BLaER1 treated with 17β-estradiol and CSF1 and Interleukin-3, amounts not matched to agents 10 nM and 100 nM (cell line): ENCODE measurements around the gene TOMM34.
A peak's percentile ranks its signal among the peaks of the same experiment; 100 is the strongest.

Source experiments
- H3K27ac ChIP-seq, 11 experiments: shearing (Covaris generic); formaldehyde crosslinking; 2 replicates each; pipeline ENCODE4 v1.8.1; 2022
- H3K27me3 ChIP-seq, 11 experiments: shearing (Covaris generic); formaldehyde crosslinking; 2 replicates each; pipeline ENCODE4 v1.8.1; 2022
- H3K36me3 ChIP-seq, 11 experiments: shearing (Covaris generic); formaldehyde crosslinking; 2 replicates each; pipeline ENCODE4 v1.8.1; 2022
- H3K4me1 ChIP-seq, 10 experiments: shearing (Covaris generic); formaldehyde crosslinking; 2 replicates each; pipeline ENCODE4 v1.8.1; 2022
- H3K4me2 ChIP-seq, 11 experiments: shearing (Covaris generic); formaldehyde crosslinking; 2 replicates each; pipeline ENCODE4 v1.8.1; 2022
- H3K4me3 ChIP-seq, 10 experiments: shearing (Covaris generic); formaldehyde crosslinking; 2 replicates each; pipeline ENCODE4 v1.8.1; 2022
- H3K9ac ChIP-seq, 11 experiments: shearing (Covaris generic); formaldehyde crosslinking; 2 replicates each; pipeline ENCODE4 v1.8.1; 2022
- H3K9me3 ChIP-seq, 11 experiments: shearing (Covaris generic); formaldehyde crosslinking; replicated peaks in 1 of 11; 2 replicates each; pipeline ENCODE4 v1.8.1; 2022
- H4K20me1 ChIP-seq, 11 experiments: shearing (Covaris generic); formaldehyde crosslinking; 2 replicates each; pipeline ENCODE4 v1.8.1; 2022
- Cebpa-rat ChIP-seq, 11 experiments: shearing (Covaris generic); IDR thresholded peaks; 2 replicates each; pipeline ENCODE4 v1.8.1; 2022

Gene TOMM34

GRCh38 chr20:44930517-44931168 is 29.6 kb downstream of the TOMM34 start:
- Histone ChIP-seq H3K27ac (no peak overlapping the region), H4K20me1 (no peaks in the 10 kb centered on the region), H3K36me3 (peaks cover 49 to 95% (median 71%) of the 10 kb centered on the region in 11 experiments), H3K4me1 (no peaks in the 10 kb centered on the region), H3K27me3 (no peaks in the 10 kb centered on the region), H3K9me3 (peaks cover 0 to 8% (median 0%) of the 10 kb centered on the region in 11 experiments; a peak in 3 of 22 replicates), H3K4me3 (no peak overlapping the region), H3K4me2 (no peak overlapping the region), H3K9ac (no peak overlapping the region)
- no peak for TF ChIP-seq Cebpa-rat (IDR thresholded peaks at IDR 0.05)

GRCh38 chr20:44928595-44928994 is 31.6 kb downstream of the TOMM34 start:
- Histone ChIP-seq H4K20me1 (0 out of 22 replicates have a peak, but pooled peaks cover 0 to 4% (median 0%) of the 10 kb centered on the region in 11 experiments), H3K4me1 (no peaks in the 10 kb centered on the region), H3K27me3 (no peaks in the 10 kb centered on the region), H3K9ac (no peak overlapping the region), H3K36me3 (peaks cover 44 to 94% (median 69%) of the 10 kb centered on the region in 11 experiments), H3K9me3 (peaks cover 0 to 8% (median 0%) of the 10 kb centered on the region in 11 experiments; a peak in 3 of 22 replicates), H3K4me3 (no peak overlapping the region), H3K4me2 (no peak overlapping the region), H3K27ac (no peak overlapping the region)
- no peak for TF ChIP-seq Cebpa-rat (IDR thresholded peaks at IDR 0.05)

GRCh38 chr20:44924541-44924940 is 35.7 kb downstream of the TOMM34 start:
- Histone ChIP-seq H3K27ac (no peak overlapping the region), H3K9me3 (no peaks in the 10 kb centered on the region), H3K4me3 (no peak overlapping the region), H3K4me1 (no peaks in the 10 kb centered on the region), H3K27me3 (no peaks in the 10 kb centered on the region), H3K36me3 (peaks cover 39 to 81% (median 62%) of the 10 kb centered on the region in 11 experiments), H3K4me2 (no peak overlapping the region), H3K9ac (no peak overlapping the region), H4K20me1 (0 out of 22 replicates have a peak, but pooled peaks cover 0 to 10% (median 0%) of the 10 kb centered on the region in 11 experiments)
- TF ChIP-seq Cebpa-rat (IDR thresholded peaks at IDR 0.05) = no peak

GRCh38 chr20:44921447-44921846 is 38.8 kb downstream of the TOMM34 start:
- H3K27ac ChIP-seq = no peak overlapping the region
- H3K27me3 ChIP-seq = no peaks in the 10 kb centered on the region
- peaks cover 0 to 22% (median 0%) of the 10 kb centered on the region in 11 experiments; a peak in 3 of 22 replicates for H4K20me1 ChIP-seq
- H3K4me2 ChIP-seq = no peak overlapping the region
- no peak overlapping the region for H3K9ac ChIP-seq
- H3K36me3 ChIP-seq = peaks cover 59 to 94% (median 81%) of the 10 kb centered on the region in 11 experiments
- no peaks in the 10 kb centered on the region for H3K4me1 ChIP-seq
- no peaks in the 10 kb centered on the region for H3K9me3 ChIP-seq
- no peak for TF ChIP-seq Cebpa-rat (IDR thresholded peaks at IDR 0.05)
- no peak overlapping the region for H3K4me3 ChIP-seq

GRCh38 chr20:44918761-44919160 is 41.4 kb downstream of the TOMM34 start:
- no peaks in the 10 kb centered on the region for H3K27me3 ChIP-seq
- no peak overlapping the region for H3K4me3 ChIP-seq
- no peak overlapping the region for H3K27ac ChIP-seq
- H3K9me3 ChIP-seq = no peaks in the 10 kb centered on the region
- no peak overlapping the region for H3K4me2 ChIP-seq
- peaks cover 0 to 8% (median 0%) of the 10 kb centered on the region in 10 experiments; a peak in 3 of 20 replicates for H3K4me1 ChIP-seq
- peaks cover 0 to 31% (median 0%) of the 10 kb centered on the region in 11 experiments; a peak in 5 of 22 replicates for H4K20me1 ChIP-seq
- no peak overlapping the region for H3K9ac ChIP-seq
- no peak for TF ChIP-seq Cebpa-rat (IDR thresholded peaks at IDR 0.05)
- peaks cover 59 to 95% (median 77%) of the 10 kb centered on the region in 11 experiments for H3K36me3 ChIP-seq

GRCh38 chr20:44918342-44918741 is 41.9 kb downstream of the TOMM34 start:
- no peak overlapping the region for H3K27ac ChIP-seq
- no peak for TF ChIP-seq Cebpa-rat (IDR thresholded peaks at IDR 0.05)
- no peak overlapping the region for H3K9ac ChIP-seq
- H3K4me3 ChIP-seq = no peak overlapping the region
- H3K36me3 ChIP-seq = peaks cover 57 to 95% (median 77%) of the 10 kb centered on the region in 11 experiments
- peaks cover 0 to 8% (median 0%) of the 10 kb centered on the region in 10 experiments; a peak in 3 of 20 replicates for H3K4me1 ChIP-seq
- no peaks in the 10 kb centered on the region for H3K27me3 ChIP-seq
- peaks cover 0 to 27% (median 0%) of the 10 kb centered on the region in 11 experiments; a peak in 5 of 22 replicates for H4K20me1 ChIP-seq
- H3K4me2 ChIP-seq = no peak overlapping the region
- H3K9me3 ChIP-seq = no peaks in the 10 kb centered on the region

GRCh38 chr20:44917399-44917798 is 42.8 kb downstream of the TOMM34 start:
- no peak overlapping the region for H3K27ac ChIP-seq
- no peaks in the 10 kb centered on the region for H3K27me3 ChIP-seq
- H3K9me3 ChIP-seq = no peaks in the 10 kb centered on the region
- no peak overlapping the region for H3K4me2 ChIP-seq
- H4K20me1 ChIP-seq = peaks cover 0 to 23% (median 0%) of the 10 kb centered on the region in 11 experiments; a peak in 6 of 22 replicates
- H3K4me1 ChIP-seq = peaks cover 0 to 8% (median 0%) of the 10 kb centered on the region in 10 experiments; a peak in 3 of 20 replicates
- no peak overlapping the region for H3K4me3 ChIP-seq
- no peak for TF ChIP-seq Cebpa-rat (IDR thresholded peaks at IDR 0.05)
- peaks cover 58 to 95% (median 77%) of the 10 kb centered on the region in 11 experiments for H3K36me3 ChIP-seq
- no peak overlapping the region for H3K9ac ChIP-seq

GRCh38 chr20:44916586-44916985 is 43.6 kb downstream of the TOMM34 start:
- no peaks in the 10 kb centered on the region for H3K27me3 ChIP-seq
- no peak for TF ChIP-seq Cebpa-rat (IDR thresholded peaks at IDR 0.05)
- H3K4me1 ChIP-seq = peaks cover 0 to 11% (median 2%) of the 10 kb centered on the region in 10 experiments; a peak in 11 of 20 replicates
- H3K36me3 ChIP-seq = peaks cover 53 to 93% (median 73%) of the 10 kb centered on the region in 11 experiments
- H3K9ac ChIP-seq = no peak overlapping the region
- no peak overlapping the region for H3K27ac ChIP-seq
- peaks cover 0 to 23% (median 0%) of the 10 kb centered on the region in 11 experiments; a peak in 8 of 22 replicates for H4K20me1 ChIP-seq
- no peaks in the 10 kb centered on the region for H3K9me3 ChIP-seq
- H3K4me2 ChIP-seq = no peak overlapping the region
- H3K4me3 ChIP-seq = no peak overlapping the region

- no peaks in the 10 kb centered on the region for H3K27me3 ChIP-seq
- peaks cover 0 to 23% (median 0%) of the 10 kb centered on the region in 11 experiments; a peak in 8 of 22 replicates for H4K20me1 ChIP-seq
- no peak overlapping the region for H3K27ac ChIP-seq
- peaks cover 11 to 25% (median 17%) of the 10 kb centered on the region in 10 experiments; a peak in 19 of 20 replicates for H3K4me1 ChIP-seq
- peak overlapping the region in 2 of 11 experiments; percentile 19 to 29; a peak in 1 of 22 replicates for H3K4me2 ChIP-seq
- peak in 2 of 11 experiments; percentile 30 to 47; a peak in 2 of 22 replicates for TF ChIP-seq Cebpa-rat (IDR thresholded peaks at IDR 0.05)
- H3K9me3 ChIP-seq = no peaks in the 10 kb centered on the region
- H3K9ac ChIP-seq = no peak overlapping the region
- no peak overlapping the region for H3K4me3 ChIP-seq
- H3K36me3 ChIP-seq = peaks cover 50 to 81% (median 66%) of the 10 kb centered on the region in 11 experiments
Measured at GRCh38 chr20:44914924-44915323, 45.3 kb downstream of the TOMM34 start.
